ENCODE measurements around the gene HOXB3.

The HOXB3 gene

DNA sequence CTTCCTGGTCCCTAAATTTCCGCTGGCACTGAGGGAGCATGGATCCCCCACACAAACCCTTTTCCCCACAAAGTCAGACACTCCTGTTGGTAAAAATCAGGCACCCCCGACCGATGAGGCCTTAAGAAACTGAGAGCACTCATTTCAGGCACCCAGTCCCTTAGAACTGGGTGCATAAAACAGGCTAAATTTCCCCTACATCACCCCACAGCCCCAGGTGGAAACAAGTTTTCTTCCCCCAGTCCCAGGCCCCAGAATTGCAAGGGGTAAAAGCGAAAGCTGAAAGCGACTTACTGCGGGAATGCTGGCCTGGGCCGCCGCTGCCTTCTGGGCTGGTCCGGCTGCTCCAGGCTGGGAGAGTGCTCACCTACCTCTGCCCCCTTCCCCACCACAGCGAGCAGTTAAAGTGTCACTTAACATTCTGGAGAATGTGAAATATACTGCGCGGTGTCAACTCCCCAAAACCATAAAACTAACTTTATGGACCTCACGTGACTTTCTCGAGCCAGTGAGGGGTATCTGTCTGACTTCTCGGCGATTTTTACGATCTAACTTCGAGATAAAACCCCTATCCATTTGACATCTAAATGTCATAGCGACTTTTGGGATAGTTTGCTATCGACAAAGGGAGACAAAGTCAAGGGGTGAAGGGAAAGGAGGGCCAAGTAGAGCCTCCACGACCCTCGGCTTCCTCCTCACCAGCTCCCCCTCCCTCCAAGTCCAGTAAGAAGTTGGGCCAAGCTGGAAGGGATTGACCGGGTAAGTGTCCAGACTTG, at the start of gene HOXB3:
HOXB3 (minus strand) TSS at position 411 of the 776 bp plus-strand sequence. CDS start 37,767 bp downstream, outside the sequence.
- no peak within 1 kb of the TSS for H3K4me3 ChIP-seq (ENCODE audit: low read depth, low read length)

DNA sequence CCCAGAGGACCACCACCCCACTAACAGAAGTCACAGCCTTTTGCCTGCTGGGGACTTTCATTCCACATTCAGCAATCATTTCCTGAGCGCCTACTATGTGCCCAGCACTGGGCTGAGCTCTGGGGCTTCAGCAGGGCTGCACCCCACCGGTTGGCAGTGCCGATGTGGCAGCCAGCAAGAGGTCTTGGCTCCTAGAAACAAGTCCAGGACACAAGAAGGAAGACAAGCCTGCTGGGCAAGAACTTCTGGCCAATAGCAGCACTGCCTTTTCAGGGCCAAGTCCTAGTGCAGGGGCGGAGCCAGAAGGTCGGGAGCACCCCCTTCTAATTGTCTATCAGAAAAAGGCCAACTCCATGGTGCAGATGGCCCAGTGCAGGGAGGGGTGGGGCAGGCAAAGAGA, 49.1 kb upstream of the HOXB3 start:
- no peak overlapping the region for H3K4me3 ChIP-seq (ENCODE audit: low read depth, low read length)

DNA sequence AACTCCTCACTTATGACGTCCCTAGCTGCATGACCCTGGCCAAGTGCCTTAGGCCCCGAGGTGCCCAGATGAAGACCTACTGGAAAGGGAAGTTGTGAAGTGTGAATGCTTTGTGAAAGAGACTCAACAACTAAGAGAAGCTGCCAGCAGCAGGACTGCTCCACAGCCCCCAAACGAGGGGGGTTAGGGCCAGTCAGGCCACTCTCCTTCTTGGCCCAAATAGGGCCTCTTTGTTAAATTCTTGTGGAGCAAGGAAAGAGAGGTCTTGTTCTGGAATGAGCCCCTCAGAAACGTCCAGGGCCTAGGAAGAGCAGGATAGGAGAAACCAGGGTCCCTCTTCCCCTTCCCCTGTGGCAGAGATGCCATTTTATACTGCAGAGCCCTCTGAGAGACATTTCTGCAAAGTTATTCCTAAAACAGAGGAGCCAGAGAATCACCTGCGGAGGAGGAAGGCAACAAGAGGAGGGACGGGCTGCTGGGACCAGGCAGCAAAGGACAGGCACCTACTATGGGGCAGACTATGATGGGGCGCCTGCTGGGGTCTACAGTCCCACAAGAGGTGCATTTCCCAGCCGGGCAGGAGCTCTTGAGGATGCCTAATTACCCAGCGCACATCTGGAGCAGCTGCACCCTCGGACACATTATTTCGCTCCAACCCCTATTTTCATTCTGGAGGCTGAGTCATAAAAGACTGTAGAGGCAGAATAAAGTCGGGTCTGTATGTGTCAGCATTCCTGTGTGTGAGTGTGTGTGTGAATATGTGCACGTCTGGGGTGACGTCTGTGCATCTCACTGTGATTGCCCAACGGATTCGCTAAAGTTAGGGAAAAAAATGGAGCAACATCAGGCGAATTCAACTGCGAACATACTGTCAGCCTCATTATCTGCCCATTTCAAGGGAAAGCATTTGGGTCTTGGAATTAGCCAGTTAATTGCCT, 47.6 kb upstream of the HOXB3 start:
- no peak overlapping the region for H3K4me3 ChIP-seq (ENCODE audit: low read depth, low read length)

DNA sequence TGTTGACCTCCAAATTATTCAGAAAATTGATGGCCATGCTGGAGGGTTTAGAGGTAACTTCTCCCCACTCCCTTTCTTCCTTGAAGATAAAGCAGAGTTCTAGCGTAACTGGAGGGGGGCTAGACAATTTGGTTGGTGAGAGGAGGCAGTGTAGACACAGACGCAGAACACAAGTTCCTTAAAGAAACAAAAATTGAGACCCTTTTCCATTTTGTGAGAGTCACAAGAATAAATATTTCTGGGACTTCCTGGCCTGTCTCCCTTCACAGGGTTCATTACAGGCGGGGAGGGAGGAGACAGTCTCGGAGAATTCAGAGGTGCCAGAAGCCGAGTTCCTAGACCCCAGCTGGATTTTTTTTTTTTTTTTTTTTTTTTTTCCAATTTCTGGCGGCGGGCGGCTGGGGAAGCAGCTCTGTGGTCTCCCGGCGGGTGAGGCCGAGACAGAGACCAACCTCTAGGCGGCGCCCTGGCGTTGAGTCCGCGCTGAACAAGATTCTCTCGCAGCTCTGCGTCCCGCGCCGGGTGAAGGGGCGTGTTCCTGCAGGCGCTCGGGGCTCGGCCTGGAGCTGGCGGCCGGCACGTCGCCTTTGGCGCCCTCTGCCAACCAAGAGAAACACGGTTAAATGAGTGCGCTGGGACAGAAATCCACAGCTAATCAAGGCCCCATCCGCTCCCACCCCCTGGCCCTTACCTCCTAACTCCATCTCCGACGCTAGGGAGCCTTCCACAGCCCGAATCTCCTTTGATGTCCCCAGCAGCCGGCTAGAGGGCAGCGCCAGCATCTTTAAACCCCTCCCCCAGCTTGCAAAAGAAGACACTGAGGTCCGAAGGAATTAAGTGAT, 46.4 kb upstream of the HOXB3 start:
- H3K4me3 ChIP-seq (ENCODE audit: low read depth, low read length), result no peak overlapping the region

DNA sequence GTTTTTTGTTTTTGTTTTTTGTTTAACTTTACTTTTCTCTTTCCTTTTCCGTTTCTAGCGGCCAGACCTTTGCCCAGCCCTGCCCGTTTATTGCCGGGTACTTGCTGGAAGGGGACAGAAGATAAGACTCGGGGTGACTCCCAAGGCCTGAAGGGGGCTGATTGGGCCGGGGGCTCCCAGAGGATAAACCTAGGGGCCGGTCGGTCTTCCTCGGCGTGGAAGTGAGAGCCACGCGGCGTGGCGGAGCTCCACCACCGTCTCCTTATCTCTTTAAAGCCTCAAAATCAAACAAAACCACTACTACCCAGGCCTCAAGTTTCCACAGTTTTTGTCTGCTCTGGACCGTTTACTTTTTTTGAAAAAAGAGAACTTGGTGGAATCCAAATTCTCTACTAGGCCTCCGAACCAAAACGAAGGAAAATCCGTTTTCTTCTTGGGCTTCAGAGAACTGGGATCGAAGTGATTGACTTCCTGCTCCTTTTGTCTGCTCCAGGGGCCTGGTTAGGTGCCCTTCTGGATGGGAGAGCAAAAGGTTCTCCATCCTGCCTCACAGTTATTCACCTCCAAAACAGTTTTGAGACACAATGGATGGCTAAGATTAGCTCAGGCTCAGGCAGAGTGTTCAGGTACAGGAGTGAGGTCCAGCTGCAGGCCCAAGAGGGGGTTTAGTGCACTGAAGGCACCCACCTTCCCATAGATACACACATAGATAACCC, 44.6 kb upstream of the HOXB3 start:
- H3K4me3 ChIP-seq (ENCODE audit: low read depth, low read length), result no peak overlapping the region

DNA sequence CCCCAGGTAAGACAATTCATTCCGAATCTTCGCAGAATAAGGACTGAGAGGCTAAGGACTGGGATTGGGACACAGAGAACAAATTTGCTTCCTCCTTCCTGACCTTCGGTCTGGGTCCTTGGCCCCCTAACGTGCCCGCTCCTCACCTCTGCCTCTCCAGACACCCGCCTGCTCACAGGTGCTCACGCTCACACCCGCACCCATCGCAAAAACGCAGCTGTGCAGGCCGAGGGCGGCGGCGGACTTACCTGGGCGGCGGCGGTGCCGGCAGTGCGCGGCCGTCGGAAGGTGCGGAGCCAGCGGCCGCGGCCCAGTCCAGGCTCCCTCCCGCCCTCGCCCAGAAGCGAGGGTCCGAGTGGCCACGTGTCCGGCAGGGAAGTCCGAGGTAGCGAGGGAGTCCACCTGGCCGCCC, 43.2 kb upstream of the HOXB3 start:
- no peak overlapping the region for H3K4me3 ChIP-seq (ENCODE audit: low read depth, low read length)

DNA sequence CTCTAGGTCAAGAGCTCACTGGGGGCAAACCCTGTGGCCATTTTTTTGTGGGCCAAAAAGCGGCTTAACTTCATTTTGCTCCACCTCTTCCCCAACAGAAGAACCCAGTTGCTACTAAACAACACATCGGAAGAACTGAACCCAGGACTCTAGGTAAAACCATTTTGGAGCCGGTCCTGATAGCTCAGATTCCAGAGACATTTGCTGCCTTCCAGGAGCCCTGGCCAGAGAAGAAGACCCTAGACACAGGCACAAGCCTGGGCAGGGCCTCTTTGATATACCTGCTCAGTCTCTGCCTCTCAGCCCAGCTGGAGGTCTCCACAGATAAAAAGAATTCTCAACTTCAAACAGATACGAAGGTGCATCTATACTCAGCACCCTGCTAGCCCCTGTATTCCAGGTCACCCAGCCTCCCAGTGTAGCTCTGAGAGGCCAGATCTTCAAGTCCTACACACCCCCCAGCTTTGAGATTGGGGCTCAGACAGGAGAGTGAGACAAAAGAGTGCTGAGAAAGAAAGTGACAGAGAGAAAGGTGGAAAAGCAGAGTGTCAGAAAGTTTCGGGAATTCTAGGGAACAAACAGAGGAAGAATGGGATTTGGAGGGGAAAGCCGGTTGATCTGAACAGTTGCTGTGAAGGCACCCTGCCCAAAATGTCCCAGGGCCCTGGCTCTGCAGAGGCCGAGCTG, 42.7 kb upstream of the HOXB3 start:
- no peak overlapping the region for H3K4me3 ChIP-seq (ENCODE audit: low read depth, low read length)

DNA sequence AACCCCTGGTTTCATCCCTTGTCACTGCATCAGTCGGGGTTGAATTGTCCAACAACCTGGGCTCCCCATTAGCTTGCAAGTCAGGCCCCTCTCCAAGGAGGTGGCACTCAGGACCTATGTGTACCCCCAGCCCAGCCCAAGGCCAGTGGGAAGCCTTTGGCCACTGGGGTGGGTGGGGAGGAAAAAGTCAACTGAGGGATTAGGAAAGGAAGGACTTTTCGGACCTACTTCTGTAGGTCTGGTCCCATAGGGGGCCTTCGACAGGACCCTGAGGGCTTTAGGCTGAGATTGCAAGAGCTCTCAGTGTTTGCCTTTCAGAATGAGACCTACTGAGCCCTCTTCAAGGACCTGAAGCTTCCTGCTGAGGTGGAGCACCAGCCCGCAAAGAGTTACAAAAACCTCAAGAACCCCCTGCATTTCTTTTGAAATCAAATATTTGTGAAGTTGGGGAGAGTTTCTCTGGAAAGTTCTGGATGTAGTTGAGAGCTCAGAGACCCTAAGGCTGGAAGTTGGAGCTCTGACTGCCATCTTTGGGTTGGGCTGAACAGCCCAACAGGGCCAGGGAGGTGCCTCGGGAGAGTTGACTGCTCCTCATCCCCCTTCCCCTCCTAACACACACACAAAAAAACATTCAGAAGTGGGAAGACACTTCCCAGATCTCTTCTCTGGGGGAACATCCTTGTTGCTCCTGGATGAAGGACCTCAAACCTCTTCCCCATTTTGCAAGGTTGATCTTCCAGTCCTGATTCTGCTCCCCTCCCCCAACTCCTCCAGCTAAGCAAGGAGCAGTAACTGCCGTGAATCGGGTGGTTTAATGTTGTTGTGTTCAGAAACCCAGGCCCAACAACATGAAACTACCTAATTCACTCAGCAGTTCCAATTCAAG, 41.9 kb upstream of the HOXB3 start:
- H3K4me3 ChIP-seq (ENCODE audit: low read depth, low read length), result no peak overlapping the region

DNA sequence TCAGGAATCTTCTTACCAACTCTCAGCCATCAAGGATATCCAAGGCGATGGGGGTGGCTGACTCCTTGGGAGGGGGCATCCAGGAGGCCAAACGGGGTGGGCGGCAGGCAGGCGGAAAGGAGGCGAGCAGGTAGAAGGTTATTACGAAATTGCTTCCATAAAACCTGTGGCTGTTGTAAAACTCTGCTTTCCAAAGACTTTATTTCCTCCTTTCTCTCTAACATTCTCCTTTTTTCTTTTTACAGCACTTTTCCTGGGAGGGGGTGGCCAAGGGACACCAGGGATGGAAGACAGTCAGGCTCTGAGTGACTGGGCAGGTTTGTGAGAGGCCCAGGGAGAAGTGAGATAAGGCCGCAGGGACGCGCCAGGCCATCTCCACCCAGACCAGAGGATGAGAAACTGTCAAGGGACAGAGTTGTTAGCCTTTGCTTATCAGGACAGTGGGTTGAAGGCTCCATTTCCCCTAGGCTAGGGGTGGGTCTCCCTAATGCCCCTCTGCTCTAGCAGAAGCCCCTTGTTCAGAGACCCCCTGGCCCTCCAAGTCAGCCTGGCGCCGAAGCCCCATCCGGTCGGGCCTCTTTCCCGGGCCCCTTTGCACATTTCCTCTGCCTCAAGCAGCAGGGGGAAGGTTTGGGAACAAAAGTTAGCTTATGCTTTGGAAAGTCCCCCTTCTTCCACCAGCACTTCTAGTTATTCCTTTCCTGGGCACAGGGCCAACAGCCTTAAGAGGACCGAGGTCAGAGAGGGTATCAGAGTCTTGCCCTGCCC, 41.1 kb upstream of the HOXB3 start:
- H3K4me3 ChIP-seq (ENCODE audit: low read depth, low read length), result no peak overlapping the region

DNA sequence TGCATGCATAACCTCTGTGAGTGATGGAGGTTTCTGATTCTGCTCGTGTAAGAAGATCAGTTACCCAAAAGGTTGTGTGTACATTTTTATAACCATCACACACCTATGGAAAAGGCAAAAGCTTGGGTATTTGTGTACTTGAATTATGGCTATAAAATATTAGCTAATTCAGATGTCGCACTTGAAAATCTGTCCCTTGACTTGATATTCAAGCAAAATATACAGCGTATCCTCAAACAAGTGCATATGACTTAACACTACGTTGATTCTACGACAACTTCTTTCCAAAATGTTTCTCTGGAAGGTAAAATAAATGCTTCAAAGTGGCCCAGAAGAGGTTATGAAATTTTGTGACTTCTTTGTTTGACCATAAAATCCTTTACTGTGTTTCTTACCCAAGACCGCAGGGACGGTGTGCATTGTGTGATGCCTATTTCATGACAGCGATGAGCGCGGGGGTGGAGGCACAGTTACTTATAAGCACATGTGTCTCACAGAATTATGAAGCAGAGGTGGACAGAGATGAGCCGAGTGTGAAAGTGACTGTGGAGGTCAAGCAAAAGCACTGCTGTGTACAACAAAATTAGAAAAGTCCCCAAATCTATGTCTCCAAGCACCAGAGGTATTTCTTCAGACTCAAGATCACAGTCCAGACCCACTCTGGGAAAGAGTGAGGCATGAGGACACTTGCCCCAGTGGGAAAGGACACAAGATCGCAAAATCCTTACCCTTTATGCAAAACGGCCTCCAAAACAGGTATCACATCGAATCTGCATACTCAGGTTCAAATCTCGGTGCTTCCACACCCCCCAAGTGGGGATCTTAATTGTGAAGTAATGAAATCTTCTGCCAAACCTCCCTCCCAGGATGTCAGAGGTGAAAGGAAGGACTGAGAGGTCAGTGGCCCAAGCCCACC, 40.2 kb upstream of the HOXB3 start:
- H3K4me3 ChIP-seq (ENCODE audit: low read depth, low read length), result no peak overlapping the region

DNA sequence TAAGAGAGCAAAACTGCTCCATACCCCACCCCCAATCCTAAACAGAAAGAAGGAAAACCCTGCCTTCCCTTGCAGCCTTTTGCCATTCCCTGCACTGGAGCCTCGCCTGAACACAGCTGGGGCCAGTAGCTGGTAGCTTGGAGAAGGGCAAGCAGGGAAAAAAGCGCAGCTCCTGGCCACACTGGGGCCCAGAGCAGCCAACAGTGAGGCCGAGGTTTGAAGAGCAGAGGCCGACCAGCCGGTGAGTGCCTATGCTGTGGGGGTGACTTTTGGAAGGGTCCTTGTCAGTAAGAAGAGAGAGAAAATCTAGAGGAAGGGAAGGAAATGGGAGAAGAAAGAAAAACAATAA, 39.3 kb upstream of the HOXB3 start:
- no peak overlapping the region for H3K4me3 ChIP-seq (ENCODE audit: low read depth, low read length)

DNA sequence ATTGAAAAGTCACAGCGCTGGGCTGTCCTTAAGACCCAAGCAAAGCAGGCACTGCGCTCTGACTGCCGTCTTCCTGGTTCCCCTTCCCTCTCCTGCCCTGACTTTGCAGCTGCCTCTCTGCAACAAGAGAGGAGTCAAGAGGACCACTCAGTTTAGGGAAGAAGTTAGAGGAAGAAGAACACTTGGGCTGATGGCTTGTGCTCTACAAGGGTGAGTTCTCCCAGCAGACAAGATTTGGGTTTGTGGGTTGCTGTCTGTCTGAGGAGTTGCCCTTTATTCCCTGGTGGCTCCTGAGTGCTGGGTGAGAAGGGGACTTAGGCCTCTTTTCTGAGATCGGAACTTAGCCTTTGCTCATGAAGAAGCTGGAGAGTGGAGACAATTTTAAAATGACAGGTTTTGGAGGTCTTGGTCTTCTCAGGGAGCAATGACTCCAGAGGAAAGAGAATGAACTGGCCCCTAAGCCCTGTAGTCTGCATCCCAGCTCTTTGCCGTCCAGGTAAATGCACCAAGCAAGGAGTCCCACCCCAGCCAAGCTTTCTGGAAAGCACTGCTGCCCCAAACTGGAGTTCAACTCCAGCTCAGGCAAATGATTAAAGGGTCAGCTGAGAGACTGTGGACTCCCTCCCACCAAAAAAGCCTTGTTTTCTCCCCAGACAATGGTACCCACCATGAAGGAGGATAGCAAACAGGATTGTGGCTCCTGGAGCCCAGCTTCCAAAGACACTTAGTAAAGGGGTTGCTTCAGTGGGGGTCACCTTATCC, 38.8 kb upstream of the HOXB3 start:
- no peak overlapping the region for H3K4me3 ChIP-seq (ENCODE audit: low read depth, low read length)

DNA sequence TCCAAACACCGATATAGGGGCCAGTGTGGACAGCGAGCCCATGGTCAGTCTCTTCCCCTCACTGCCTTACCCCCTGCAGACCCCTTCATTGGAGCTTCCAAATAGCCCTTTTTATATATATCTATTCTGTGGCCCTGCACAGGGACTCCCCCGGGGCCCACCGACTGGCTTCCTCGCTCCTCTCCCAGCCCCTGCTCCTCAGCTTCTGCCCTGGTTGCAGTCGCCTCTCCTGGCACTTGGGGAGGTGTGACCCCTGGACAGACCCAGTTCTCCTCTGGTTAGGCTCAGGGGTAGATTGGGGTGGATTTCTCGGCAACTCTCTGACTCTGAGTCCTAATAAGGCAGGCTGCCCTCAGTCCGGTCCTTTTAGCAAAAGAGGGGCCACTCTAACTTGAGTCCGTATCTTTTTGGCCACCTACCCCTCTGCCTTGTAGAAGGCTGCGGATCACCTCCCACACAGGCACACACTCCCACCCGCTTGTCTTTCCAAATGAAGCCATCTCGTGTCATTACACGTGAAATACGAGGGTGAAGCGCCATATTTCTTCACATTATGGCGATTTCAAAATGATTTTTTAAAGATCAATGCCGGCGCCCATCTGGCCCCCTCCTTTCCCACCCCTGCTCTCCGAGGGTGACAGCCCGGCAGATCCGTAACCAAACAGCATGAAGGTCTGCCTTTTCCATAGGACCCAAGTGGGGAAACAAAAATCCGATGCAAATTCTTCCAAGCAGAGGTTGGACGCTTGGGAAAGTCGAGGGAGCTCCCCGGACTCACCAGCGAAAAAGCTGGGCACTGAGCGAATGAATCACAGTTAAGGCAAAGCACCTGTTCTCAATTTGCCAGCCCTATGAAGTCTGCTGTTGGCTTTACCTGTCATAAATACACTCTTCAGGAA, 37.8 kb upstream of the HOXB3 start:
- H3K4me3 ChIP-seq (ENCODE audit: low read depth, low read length), result no peak overlapping the region

DNA sequence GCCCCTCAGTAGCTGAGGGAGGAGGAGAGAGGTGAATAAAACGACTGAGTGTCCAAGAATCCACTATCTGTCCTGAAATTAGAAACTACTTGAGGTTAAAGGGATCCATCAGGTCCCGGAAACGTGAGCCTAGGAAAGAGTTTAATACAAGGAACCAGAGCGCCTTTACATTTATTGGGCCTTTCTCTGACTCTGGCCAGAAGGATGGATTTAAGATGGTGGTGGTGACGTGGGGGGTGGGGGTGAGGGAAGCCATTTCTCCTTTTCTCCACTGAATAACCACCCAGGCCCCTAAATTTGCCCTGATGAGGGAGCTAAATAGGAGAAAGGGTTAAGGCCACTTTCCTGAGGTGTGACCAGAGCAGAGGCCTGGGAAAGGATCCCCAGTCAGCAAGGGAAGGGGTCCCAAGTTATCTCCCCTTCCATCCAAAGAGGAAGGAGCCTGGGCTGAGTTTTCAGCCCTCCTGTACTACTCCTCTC, 37.1 kb upstream of the HOXB3 start:
- no peak overlapping the region for H3K4me3 ChIP-seq (ENCODE audit: low read depth, low read length)

Measured in iPS-11a (cell line).